GM13976 (cell line): ENCODE data around the gene PTGS1.
A peak's percentile ranks its signal among the peaks of the same experiment; 100 is the strongest.
"Not testable (repeated sequence)": the region's sequence is repeated elsewhere in the genome, so short reads cannot be mapped to it uniquely, and the experiment has no call there.

Experiments
- DNase-seq: peaks from one replicate; pipeline ENCODE4 v3.0.0; 2012; ENCODE audit warnings: low spot score
- in situ Hi-C: fragments of 300-500 bp; cut with MboI; formaldehyde crosslinking; loops from one replicate; pipeline ENCODE4 v1.12.0; 2022; ENCODE audit warnings: low sequenced_read_pairs, mixed read lengths, inconsistent platforms; ENCODE audit not compliant: unreplicated experiment
- TF ChIP-seq, protein P1 (sequence below): IDR thresholded peaks from 2 replicates; pipeline ENCODE4 v1.5.1; 2012; ENCODE audit warnings: borderline replicate concordance, mild to moderate bottlenecking; ENCODE audit not compliant: insufficient read depth; ENCODE audit errors: extremely low read depth, missing control alignments, control extremely low read depth

Gene PTGS1

DNA sequence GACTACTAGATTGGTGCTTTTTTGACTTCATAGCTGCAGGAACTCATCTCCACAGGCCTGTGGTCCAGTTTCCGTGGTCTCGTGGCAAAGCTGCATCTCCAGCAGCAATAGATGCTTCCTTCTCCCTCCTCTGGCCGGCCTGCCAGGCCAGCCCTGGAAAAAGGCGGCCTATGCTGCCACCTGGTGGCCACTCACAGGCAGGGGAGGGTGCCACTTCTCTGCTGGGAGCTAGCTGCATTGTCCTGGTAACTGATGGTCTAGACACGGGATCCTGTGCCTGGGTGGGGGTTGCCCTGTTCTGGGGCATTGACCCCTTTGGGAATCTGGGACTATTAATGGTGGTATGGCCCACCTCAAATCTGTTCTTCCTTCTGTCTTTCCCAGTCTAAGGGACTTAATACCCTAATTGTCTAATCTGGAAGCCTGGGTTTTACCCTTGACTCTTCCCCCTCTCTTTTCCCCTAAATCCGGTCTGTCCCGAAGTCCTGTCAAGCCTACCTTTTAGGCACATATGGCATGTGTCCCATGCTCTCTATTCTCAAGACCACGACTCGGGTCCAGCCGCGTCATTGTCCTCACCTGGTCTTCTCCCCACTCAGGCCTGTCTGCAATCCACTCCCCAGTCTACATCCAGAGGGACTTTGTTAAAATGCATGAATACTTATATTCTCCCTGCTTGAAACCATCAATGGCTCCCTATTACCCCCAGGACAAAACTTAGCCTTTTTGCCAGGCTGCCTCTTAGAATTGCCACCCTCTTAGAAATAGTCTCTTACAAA is 20.1 kb upstream of the PTGS1 start:
- TF ChIP-seq, protein P1, sequence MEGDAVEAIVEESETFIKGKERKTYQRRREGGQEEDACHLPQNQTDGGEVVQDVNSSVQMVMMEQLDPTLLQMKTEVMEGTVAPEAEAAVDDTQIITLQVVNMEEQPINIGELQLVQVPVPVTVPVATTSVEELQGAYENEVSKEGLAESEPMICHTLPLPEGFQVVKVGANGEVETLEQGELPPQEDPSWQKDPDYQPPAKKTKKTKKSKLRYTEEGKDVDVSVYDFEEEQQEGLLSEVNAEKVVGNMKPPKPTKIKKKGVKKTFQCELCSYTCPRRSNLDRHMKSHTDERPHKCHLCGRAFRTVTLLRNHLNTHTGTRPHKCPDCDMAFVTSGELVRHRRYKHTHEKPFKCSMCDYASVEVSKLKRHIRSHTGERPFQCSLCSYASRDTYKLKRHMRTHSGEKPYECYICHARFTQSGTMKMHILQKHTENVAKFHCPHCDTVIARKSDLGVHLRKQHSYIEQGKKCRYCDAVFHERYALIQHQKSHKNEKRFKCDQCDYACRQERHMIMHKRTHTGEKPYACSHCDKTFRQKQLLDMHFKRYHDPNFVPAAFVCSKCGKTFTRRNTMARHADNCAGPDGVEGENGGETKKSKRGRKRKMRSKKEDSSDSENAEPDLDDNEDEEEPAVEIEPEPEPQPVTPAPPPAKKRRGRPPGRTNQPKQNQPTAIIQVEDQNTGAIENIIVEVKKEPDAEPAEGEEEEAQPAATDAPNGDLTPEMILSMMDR: peak; percentile 97
- peak; percentile 85 for DNase-seq
- in situ Hi-C loops: loop anchor here (10.0 kb wide), 1 partner anchor 256 kb away; the partner anchor contains the start of gene TTLL11

GRCh38 chr9:122354536-122355199 is 16.2 kb upstream of the PTGS1 start:
- TF ChIP-seq, protein P1: no peak
- DNase-seq: no peak
- in situ Hi-C loops: loop anchor here (10.0 kb wide), 1 partner anchor 260 kb away; the partner anchor contains the start of gene TTLL11

DNA sequence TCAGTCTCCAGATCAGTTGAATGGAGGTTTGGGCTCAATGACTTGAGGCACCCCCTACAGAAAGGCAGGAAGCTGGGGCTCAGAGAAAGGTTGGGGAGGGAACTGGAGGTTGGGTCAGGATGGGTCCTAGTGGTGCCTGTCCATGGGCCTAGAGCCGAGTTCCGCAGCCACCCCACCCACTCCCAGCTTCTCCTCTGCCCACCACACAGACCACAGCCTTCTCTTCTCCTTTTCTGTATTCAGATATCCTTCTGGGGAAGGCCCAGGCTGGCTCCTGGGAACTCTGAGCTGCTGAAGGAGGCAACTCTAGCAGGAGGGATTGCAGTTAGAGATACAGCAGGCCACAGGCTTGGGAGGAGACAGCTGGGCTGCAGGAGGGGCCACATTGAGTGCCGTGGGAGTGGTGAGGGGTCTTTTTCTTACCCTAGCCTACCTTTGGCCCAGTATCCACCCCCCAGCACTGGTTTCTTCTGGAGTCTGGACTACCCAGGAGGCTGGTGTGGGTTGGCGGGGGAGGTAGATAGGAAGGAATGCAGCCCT is 15.4 kb upstream of the PTGS1 start:
- in situ Hi-C loops: loop anchor here (10.0 kb wide), 1 partner anchor 261 kb away; the partner anchor contains the start of gene TTLL11
- no peak for DNase-seq
- TF ChIP-seq, protein P1: no peak

- TF ChIP-seq, protein P1: no peak
- no peak for DNase-seq
- in situ Hi-C loops: loop anchor here (10.0 kb wide), 1 partner anchor 262 kb away; the partner anchor contains the start of gene TTLL11
Observed at GRCh38 chr9:122356627-122357026, 14.2 kb upstream of the PTGS1 start.

DNA sequence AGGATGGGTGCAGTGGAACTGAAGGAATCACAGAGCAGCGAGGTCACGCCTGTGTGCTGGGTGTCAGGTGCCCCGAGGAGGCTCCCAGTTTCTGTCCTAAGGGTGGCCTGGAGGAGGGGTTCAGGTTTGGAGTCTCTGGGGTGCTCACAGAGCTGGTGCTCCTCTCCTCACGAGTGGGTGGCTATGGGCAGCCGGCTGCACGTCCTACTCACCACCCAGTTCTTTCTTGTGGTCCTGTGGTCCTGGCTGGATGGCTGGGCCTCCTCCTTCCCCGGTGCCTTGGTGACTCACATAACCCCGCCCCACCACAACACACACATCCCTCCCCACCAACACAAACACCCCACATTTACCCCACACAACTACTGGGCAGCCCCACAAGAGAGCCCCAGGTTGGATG is 9.9 kb upstream of the PTGS1 start:
- TF ChIP-seq, protein P1: no peak
- in situ Hi-C loops: no loop called here
- DNase-seq: no peak

DNA sequence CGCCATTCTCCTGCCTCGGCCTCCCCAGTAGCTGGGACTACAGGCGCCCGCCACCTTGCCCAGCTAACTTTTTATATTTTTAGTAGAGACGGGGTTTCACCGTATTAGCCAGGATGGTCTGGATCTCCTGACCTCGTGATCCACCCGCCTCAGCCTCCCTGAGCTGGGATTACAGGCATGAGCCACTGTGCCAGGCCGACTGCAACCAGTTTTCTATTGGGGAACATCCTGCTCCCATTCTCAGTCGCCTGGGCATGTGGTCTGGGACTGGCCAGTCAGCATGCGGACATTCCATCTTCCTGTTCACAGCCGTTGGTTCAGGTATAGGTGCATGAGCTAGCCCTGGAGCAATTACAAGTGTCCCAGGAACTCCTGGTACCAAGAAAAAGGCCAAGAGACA is 7.7 kb upstream of the PTGS1 start:
- in situ Hi-C loops, DNase-seq: not testable (repeated sequence)
